HepG2 (cell line): Measurements from ENCODE around the gene ALKBH2. TPM values are rescaled to one million over a fixed set of nuclear protein-coding genes. Genes with fewer than 3 reads are reported as not detected.

ENCODE experiments used
- ARID4A ChIP-seq: sonication (generic); formaldehyde crosslinking; IDR thresholded peaks from 2 replicates; pipeline ENCODE4 v1.5.0; 2020; ENCODE audit warnings: mild to moderate bottlenecking, missing genetic modification reagents, borderline replicate concordance
- ATF5 ChIP-seq: sonication (generic); formaldehyde crosslinking; IDR thresholded peaks from 2 replicates; pipeline ENCODE4 v1.4.0; 2020; ENCODE audit warnings: mild to moderate bottlenecking, low read depth, missing genetic modification reagents
- CREBL2 ChIP-seq: sonication (generic); formaldehyde crosslinking; IDR thresholded peaks from 2 replicates; pipeline ENCODE4 v1.8.1; 2023; ENCODE audit warnings: missing genetic modification reagents, mild to moderate bottlenecking, borderline replicate concordance
- DDIT3 ChIP-seq: sonication (generic); formaldehyde crosslinking; IDR thresholded peaks from 2 replicates; pipeline ENCODE4 v1.4.0; 2020; ENCODE audit warnings: mild to moderate bottlenecking, missing genetic modification reagents
- E2F1 ChIP-seq: sonication (generic); formaldehyde crosslinking; IDR thresholded peaks from 2 replicates; pipeline ENCODE4 v1.5.0; 2020; ENCODE audit warnings: missing genetic modification reagents
- FOXA3 ChIP-seq: IDR thresholded peaks from 2 replicates; pipeline ENCODE4 v1.6.1; 2016; ENCODE audit warnings: missing genetic modification reagents, missing compliant biosample characterization
- FOXK2 ChIP-seq: fragments of 450-650 bp; IDR thresholded peaks from 2 replicates; pipeline ENCODE4 v1.6.1; 2016
- GATA4 ChIP-seq: sonication (generic); IDR thresholded peaks from 2 replicates; pipeline ENCODE4 v1.6.1; 2016; ENCODE audit warnings: antibody characterized with exemption, low read depth, borderline replicate concordance
- TCF7 ChIP-seq: sonication (generic); IDR thresholded peaks from 2 replicates; pipeline ENCODE4 v1.6.1; 2016; ENCODE audit warnings: antibody characterized with exemption, low read depth
- UBTF ChIP-seq: sonication (generic); formaldehyde crosslinking; IDR thresholded peaks from 2 replicates; pipeline ENCODE4 v1.4.0; 2020; ENCODE audit warnings: mild to moderate bottlenecking, missing genetic modification reagents
- YY1 ChIP-seq: IDR thresholded peaks from 2 replicates; pipeline ENCODE4 v1.6.1; 2011; ENCODE audit warnings: low read length, low read depth, moderate library complexity, mild to moderate bottlenecking; ENCODE audit not compliant: insufficient read depth, insufficient replicate concordance
- ZBTB49 ChIP-seq: sonication (generic); formaldehyde crosslinking; IDR thresholded peaks from 2 replicates; pipeline ENCODE4 v1.4.0; 2020; ENCODE audit warnings: missing genetic modification reagents, borderline replicate concordance
- ZNF614 ChIP-seq: IDR thresholded peaks from 2 replicates; pipeline ENCODE4 v1.6.1; 2018; ENCODE audit warnings: missing biosample characterization, missing genetic modification reagents, inconsistent platforms, borderline replicate concordance
- ZNF652 ChIP-seq: IDR thresholded peaks from 2 replicates; pipeline ENCODE4 v1.6.1; 2016; ENCODE audit warnings: low read depth, borderline replicate concordance
- ZNF790 ChIP-seq: sonication (generic); formaldehyde crosslinking; IDR thresholded peaks from 2 replicates; pipeline ENCODE4 v1.8.0; 2022; ENCODE audit warnings: missing genetic modification reagents, mild to moderate bottlenecking, borderline replicate concordance
- polyA plus RNA-seq, 8 experiments: library from polyadenylated mRNA; depleted of rRNA in 3 of 8; stranded (reverse) in 7 of 8; unstranded in 1 of 8; fragments of >200 nt; fragmentation: Illumina TruSeq in 4 of 8; extraction: Trizol in 4 of 8; gene quantifications; 2 replicates each; pipeline versions ENCODE4 v1.2.1 to v1.2.3, GENCODE V29; 2011 to 2016; ENCODE audit warnings: low read depth in 4 of 8, missing spikeins in 1 of 8, mixed read lengths in 1 of 8; ENCODE audit not compliant: insufficient read depth in 1 of 8
- total RNA-seq, 5 experiments: library from RNA; depleted of rRNA; stranded (reverse); fragments of >200 nt; fragmentation: Illumina TruSeq; extraction: Trizol; gene quantifications; 2 replicates each; pipeline ENCODE4 v1.2.3, GENCODE V29; 2016; ENCODE audit warnings: low read depth in 1 of 5

Gene ALKBH2
- total and polyA plus RNA-seq, 2 of the 13 experiments (the other 11 are each of a cell fraction or from before 2014, with no cell fraction given), result 21.0 to 40.5 TPM

- TF ChIP-seq ARID4A (CRISPR knock-in tag) (peak; percentile 97), FOXA3 (CRISPR knock-in tag) (peak; percentile 68; the same call in 1 of the 2 replicates), ZNF790 (CRISPR knock-in tag) (no peak; the same call in 1 of the 2 replicates), DDIT3 (CRISPR knock-in tag) (no peak), ZNF614 (peak; percentile 94; the same call in 1 of the 2 replicates), YY1 (peak; percentile 80), GATA4 (no peak), ZBTB49 (CRISPR knock-in tag) (no peak), ATF5 (CRISPR knock-in tag) (no peak), FOXK2 (peak; percentile 62; the same call in 1 of the 2 replicates), UBTF (CRISPR knock-in tag) (peak; percentile 92), CREBL2 (CRISPR knock-in tag) (0 out of 2 replicates have a peak, but pooled peaks have one; percentile 37), ZNF652 (CRISPR knock-in tag) (no peak), E2F1 (peak; percentile 47), TCF7 (no peak)
These were observed 40.6 kb downstream of the ALKBH2 start, which contains the start of gene USP30 (continued) for GRCh38 chr12:109052414-109053323.
